ENCODE measurements around the gene SLC6A17.

Gene SLC6A17

DNA sequence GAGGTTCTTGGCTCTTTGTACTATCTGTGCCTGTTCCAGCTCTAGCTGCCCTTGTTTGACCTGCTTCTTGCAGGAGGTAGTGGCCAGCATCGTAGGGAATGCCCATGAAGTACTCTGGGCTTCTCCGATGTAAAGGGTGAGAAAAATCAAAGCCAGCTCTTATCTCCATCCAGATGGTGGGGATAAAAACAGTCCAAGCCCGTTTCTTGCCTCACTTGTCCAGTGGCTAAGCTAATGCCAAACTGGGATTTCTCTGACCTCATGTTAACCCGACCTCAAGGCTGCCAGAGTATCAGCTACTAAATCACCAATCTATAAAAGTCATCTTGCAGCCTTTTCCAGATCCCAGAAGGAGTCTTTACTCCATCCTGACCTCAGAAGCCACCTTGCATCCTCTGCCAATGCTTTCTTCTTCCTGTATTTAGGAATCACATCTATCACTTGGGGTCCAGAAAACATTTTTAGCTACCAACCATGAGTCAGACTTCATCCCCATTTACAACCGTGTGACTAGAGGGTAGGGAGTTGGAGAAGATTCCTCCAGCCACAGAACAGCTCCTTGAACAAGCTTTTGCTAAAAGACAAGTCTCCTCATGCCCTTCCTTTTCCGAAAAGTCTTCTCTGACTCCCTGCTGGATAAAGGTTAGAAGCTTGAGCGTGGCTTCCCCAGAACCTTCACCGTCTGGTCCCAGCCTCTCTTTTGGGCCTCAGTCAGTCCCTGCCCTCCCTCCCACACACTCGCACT, 95.8 kb downstream of the SLC6A17 start:
- TF ChIP-seq, protein P1, sequence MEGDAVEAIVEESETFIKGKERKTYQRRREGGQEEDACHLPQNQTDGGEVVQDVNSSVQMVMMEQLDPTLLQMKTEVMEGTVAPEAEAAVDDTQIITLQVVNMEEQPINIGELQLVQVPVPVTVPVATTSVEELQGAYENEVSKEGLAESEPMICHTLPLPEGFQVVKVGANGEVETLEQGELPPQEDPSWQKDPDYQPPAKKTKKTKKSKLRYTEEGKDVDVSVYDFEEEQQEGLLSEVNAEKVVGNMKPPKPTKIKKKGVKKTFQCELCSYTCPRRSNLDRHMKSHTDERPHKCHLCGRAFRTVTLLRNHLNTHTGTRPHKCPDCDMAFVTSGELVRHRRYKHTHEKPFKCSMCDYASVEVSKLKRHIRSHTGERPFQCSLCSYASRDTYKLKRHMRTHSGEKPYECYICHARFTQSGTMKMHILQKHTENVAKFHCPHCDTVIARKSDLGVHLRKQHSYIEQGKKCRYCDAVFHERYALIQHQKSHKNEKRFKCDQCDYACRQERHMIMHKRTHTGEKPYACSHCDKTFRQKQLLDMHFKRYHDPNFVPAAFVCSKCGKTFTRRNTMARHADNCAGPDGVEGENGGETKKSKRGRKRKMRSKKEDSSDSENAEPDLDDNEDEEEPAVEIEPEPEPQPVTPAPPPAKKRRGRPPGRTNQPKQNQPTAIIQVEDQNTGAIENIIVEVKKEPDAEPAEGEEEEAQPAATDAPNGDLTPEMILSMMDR (IDR thresholded peaks at IDR 0.05; ENCODE audit: borderline replicate concordance, insufficient read depth, low read depth, low read length), result no peak
- no peak overlapping the region for H3K4me3 ChIP-seq (ENCODE audit: low read depth, low read length)

DNA sequence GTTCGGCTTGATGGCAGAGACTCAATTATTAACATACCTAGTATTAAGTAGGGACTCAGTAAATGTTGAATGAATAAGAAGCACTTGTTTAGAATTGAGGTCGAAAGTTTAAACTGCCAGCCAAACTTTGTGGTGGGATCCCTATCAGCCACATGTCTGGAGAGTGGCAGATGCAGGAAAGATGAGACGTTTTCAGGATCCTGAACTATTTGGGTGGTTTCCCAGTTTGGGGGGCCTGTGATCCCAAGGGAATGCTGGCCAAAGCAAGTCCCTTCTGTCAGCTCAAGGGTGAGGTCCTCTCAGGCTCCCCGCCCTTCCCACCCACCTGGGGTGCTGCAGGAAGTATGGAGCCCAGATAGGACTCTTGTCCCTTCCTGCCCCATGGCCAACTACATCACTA, 98.5 kb downstream of the SLC6A17 start:
- TF ChIP-seq, protein P1 (IDR thresholded peaks at IDR 0.05; ENCODE audit: borderline replicate concordance, insufficient read depth, low read depth, low read length), result no peak

DNA sequence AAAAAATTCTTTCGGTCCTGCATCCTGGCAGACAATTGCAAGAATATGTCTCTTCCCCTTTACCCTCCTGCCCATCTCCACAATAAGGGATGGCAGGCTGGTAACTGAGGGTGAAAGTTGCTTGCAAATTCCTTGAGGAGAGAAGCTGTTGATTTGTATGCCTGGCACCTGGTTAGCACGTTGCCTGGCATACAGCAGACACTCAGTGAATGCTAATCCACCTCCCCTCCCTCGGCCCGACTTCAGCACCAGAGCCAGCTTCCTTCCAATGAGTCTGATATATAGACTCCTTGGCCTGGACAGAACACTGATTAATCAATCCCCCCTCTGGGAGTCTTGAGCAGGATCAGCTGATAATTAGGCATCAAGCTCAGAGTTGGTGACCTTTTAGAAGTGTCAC, 99.0 kb downstream of the SLC6A17 start:
- no peak overlapping the region for H3K4me3 ChIP-seq (ENCODE audit: low read depth, low read length)
- TF ChIP-seq, protein P1 (IDR thresholded peaks at IDR 0.05; ENCODE audit: borderline replicate concordance, insufficient read depth, low read depth, low read length), result no peak

More for the DNA sequence above, 98.5 kb downstream of the SLC6A17 start:
- H3K4me3 ChIP-seq (ENCODE audit: low read depth, low read length), result no peak overlapping the region

DNA sequence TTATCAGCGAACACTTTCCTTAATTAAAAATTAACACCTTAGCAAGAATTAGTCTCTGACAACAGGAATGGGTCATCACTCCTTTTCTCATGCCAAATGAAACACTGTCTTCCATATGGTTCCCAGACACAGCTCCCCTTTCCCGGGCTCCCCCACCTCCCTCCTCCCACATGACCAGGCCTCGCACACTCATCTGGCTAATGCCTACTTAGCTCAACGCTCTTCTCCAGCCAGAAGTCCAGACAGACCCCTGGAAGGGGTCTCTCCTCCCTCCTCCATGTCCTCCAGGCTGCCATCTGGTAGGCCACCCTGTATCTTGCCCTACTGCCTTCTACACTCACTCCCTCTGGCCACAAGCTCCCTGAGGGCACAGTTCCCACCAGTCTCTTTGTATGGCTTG, 99.7 kb downstream of the SLC6A17 start:
- TF ChIP-seq, protein P1 (IDR thresholded peaks at IDR 0.05; ENCODE audit: borderline replicate concordance, insufficient read depth, low read depth, low read length), result no peak
- no peak overlapping the region for H3K4me3 ChIP-seq (ENCODE audit: low read depth, low read length)

DNA sequence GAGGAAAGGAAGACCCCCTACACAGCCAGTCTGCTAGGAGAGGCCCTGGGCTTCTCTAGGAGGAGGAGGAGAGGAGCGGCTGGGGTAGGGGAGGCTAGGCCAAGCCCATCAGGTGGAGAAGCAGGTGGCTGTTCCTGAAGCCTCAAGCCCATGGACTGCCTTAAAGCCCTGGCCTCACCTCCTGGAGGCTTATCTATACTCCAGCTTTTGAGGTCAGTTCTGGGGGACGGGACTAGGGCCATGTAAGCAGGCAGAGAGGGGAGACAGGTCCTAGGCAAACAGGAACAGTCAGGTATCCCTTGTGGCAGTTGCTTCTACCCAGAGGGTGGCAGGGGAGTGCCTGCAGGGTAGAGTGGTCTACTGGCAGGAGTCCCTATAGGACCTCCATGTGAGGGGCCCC, 100.5 kb downstream of the SLC6A17 start:
- TF ChIP-seq, protein P1 (IDR thresholded peaks at IDR 0.05; ENCODE audit: borderline replicate concordance, insufficient read depth, low read depth, low read length), result no peak

More for the DNA sequence above, 100.5 kb downstream of the SLC6A17 start:
- no peak overlapping the region for H3K4me3 ChIP-seq (ENCODE audit: low read depth, low read length)
